Activated CD4-positive, alpha-beta T cell treated with anti-CD3 and anti-CD28 coated beads, Interleukin-2, amount 50 U/mL, for 1 hour (primary cell): Measurements from ENCODE around the gene FOXRED2.

ENCODE experiments used
- DNase-seq: peaks from one replicate; pipeline ENCODE4 v3.0.0-alpha.2; 2020

The FOXRED2 gene

DNA sequence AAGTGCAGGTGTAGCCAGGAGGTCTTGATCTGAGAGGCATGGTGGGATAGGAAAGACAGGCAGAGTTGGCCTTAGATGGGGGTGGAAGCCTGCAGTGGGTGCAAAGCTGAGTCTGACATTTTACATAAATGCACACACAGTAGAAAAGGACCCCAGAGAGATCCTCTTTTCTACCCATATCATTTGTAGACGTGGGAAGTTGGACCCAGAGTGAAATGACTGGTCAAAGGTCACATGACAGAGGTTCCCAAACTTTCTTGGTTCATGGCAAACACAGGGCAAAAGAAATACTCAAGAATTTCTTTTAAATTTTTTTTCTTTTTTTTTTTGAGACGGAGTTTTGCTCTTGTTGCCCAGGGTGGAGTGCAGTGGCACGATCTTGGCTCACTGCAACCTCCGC, 6.2 kb upstream of the FOXRED2 start:
- no peak for DNase-seq

DNA sequence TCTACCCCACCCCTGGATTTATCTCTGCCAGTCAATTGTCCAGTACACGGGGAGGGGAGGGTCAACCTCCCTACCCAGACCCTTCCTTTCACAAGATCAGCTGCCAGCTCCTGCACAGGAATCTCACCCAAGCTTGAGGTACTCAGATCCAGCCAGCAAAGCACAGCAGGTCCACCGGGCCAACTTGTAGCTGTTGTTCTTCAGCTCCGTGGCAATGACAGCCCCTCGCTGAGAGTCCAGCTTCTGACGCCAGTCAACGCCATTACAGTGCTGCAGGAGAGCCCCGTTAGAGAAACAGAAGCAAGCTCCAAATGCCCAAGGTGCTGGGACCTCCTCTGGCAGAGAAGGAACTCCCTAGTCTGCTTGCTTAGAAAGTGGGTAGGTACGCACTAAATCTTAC, 5.5 kb upstream of the FOXRED2 start:
- no peak for DNase-seq

DNA sequence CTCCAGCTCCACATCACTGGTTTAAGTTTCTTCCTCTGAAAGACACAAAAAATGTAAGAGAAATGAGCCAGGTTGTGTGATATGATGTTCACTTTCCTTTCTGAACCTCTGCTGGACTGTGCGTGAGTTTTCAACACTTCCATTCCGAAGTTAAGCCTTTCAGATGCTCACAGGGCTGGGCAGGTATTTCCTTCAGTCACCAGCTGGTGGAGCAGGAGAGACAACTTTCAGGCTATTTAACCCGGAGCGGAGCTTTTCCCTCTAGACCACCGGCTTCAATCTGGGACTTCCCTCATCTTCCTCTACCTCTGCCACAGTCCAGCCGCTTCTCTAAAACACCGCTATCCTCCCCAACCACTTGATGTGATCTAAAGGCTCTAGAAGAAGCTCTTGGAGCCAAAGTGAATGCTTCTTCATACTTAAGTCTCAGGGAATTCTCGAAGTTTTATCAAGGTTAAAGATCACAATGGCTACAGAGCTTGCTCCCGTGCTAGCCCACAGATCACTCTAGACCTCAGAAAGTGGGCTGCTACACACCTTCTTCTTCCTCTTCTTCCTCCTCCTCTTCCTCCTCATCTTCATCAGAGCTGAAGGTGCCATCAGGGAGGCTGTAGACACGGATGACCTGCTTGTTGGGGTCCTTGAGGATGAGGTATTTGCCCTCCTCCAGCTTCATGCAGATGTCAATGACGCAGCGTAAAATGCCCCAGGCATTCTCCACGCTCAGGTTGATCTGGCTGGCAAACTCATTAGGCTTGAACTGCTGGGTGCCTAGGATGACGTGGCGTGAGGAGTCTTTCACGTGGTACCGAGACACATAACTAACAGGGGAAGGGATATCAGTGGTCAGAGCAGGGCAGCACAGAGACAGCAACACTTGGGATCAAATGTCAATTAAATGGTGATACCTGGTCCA, 4.4 kb upstream of the FOXRED2 start:
- peak; percentile 31 for DNase-seq

DNA sequence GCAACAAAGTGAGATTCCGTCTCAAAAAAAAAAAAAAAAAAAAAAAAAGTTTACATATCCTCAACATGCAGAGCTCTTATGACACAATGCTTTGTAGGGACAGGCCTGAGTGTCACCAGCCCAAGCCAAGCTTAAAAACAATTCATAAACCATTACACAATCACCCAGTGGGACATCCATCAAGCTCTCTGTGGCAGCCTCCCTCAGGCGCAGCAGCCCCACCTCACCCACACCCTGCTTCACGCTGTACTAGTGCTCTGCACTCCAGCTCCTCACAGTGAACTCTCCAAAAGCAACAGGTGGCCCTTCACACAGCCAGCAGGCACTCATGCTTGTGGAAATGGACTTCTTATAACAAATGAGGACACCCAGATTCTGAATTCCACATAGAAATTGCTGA, 3.5 kb upstream of the FOXRED2 start:
- DNase-seq: no peak

DNA sequence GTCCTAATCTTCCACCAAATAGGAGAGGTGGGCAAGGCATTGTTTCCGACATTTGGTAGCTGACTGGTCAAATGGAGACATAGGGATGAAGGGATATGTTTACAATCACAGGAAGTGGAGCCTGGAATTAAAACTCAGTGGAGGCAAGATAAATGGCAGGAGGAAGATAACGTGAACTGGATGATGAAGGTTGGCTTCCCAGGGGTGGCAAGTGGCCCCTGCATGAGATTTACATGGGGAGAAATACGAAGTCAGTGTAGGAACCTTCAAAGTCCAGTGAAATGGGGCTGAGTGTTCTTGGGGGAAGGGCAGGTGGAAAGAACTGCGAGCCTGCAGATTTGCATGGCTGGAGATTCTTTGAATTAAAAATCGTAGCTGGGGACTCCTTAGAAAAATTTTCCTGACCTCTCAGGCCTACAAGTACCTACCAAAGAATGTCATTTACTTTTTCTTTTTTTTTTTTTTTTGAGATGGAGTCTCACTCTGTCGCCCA, 724 bp upstream of the FOXRED2 start:
- no peak for DNase-seq

DNA sequence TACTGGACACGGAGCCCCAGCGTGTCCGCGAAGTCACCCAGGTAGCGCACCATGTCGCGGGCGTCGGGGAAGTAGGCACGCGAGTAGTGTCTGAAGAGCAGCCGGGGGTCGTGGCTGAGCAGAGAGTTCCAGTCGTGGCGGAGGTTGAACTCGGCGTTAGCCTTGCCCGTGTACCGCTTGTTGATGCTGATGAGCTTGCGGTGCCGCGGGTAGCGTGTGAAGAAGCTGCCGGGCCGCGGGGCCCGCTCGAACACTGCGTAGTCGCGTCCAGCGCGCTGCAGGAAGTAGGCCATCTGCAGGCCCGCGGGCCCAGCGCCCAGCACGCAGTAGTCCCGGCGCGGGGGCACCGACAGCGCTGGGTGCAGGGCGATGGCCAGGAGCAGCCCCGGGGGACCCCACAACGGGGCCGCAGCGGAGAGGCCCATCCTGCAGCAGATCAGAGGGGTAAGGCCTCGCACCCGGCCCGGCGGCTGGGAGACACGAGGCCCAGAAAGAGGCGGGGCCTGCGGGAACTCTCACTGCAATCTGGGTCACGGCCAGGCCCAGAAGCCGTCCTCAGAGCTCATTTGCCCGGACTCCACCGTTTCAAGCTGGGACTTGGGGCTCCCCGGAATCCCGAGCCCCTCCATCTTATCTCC, 723 bp downstream of the FOXRED2 start:
- no peak for DNase-seq

DNA sequence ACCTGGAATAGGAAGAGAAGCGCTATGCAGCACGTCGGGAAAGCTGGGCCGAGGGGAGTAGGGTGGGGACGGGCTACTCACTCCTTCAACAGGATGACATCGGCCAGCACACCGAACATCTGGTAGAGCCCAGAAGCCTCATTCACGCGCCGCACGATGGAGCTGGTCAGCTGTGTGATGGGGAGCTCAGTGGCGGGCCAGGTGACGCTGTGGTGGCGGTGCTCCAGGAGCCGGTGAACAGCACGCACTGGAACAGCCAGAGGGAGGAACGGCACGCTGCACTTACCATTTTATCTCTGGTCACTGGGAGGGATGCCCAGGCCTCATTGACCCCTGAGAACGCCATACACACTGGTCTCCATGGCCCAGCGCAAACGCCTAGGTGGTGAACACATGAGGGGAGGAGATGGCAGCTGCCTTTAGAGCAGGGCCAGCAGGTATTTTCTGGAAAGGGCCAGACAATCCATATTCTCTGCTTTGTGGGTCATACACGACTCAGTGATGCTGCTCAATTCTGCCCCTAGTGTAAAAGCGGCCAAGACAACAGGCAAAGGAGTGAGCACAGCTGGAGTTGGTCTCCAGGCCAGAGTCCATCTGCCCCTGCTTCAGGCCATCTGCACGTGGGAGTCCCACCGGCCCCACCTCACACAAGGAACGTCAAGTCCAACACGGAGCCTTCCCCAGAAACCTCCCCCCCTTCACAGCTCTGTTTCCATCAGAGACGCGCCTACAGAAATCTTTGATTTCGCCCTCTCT, 8.8 kb downstream of the FOXRED2 start:
- no peak for DNase-seq

DNA sequence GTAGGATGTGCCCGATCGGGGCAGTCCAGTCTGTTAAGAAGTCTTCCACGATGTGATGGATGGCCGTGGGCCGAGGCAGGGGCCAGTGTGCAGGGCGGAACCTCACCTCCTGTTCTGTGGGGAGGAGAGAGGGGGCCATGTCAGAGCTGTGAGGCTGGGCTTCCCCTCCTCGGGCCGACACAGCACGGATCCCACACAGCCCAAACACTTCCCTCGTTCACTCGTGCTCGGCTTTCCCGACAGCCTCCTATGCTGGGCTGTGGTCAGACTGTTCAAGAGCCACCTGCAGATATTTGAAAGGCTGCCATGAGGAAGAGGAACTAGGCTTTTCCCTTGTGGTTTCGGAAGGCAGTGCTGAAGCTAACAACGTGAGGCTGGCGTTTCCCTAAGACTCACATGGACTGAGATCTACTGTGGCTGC, 13.1 kb downstream of the FOXRED2 start:
- DNase-seq: no peak

DNA sequence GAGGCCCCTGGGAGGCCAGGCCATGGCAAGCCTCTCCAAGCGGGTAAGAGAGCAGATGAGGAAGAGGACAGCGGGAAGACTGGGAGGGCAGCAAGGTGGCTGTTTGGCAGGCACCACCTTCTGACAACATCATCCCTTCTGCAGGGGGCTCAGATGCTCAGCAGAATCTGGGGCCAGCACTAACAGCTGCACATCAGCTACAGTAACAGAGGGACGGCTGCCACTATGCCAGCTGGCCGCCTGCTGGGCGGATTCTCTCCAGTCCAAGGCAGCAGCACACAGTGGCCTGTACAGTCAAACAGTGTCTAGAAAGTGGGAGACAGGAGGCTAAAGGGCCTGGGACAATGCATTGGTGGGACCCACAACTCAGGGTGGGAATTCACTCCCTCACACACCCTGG, 14.7 kb downstream of the FOXRED2 start:
- no peak for DNase-seq

DNA sequence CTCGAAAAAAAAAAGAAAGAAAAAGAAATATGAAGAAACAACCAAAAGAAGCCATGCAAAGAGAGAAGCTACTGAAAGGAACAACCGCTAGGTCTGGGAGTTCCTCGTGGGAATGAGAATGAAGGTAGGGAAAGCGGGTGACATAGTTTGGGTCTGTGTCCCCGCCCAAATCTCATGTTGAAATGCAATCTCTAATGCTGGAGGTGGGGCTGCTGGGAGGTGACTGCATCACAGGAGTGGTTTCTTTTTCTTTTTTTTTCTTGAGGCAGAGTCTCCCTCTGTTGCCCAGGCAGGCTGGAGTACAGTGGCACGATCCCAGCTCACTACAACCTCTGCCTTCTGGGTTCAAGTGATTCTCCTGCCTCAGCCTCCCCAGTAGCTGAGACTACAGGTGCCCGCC, 15.7 kb downstream of the FOXRED2 start:
- no peak for DNase-seq

DNA sequence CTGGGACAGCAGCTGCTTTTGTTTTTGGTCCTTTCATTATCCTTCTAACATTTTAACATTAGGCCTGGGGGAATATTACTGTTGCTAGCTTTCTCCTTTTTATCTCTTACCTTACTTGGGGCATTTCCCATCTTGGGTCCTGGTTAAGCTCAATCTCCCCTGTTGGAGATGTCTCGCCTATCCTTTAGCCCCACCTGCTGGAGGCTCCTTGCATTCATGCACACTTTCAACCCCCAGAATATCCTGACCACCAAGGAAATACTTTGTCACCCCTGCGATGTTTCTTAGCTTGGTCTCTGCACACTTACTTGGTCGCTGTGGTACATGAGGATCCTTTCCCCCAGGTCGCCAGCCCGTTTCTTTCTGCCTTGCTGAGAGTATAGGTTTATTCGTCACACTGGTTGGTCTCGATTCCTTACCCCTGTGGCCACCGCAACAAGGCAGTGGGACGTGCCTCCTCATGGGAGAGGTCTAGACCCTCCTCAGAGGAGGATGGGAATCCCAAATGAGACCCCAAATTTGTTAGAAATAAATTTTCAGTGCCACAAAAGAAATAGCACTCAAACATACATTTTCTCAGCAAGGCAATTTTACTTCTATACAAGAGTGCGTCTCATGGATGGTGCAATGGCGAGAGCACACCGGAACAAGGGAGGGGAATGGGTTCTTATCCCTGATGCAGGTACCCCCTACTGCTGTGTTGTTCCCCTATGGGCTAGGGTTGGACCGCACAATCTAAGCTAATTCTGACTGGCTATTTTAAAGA, 20.0 kb downstream of the FOXRED2 start:
- peak; percentile 67 for DNase-seq

DNA sequence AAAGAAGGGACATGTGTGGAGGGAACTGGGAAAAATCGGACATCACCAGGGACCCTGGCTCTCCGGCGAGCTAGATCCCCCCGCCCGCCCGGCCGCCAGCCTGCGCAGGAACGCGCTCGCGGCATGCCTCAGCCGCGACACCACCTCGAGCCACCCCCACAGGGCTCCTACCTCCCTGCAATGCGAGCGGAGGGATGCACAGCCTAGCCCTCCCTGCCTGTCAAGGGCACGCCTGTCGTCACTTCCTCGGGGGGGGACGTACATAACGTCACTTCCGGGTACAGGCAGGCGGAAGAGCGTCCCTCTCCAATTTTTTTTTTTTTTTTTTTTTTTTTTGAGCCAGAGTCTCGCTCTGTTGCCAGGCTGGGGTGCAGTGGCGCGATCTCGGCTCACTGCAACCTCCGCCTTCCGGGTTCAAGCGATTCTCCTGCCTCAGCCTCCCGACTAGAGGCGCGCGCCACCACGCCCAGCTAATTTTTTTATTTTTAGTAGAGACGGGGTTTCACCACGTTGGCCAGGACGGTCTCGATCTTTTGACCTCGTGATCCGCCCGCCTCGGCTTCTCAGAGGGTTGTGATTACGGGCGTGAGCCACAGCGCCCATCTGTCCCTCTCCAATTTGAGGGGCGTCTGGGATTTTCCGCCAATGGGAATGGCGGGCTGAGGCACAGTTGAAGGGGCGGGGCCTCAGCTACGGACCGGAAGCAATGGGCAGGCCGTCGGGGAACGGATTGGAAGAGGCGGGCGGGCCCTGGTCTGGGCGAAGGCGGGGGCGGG, 25.3 kb downstream of the FOXRED2 start, which contains the start of gene TXN2:
Gene TXN2, minus strand, starts transcription at position 248 of the 776 bp plus-strand sequence. CDS start 803 bp downstream, outside the sequence.
- peak; percentile 96 for DNase-seq

DNA sequence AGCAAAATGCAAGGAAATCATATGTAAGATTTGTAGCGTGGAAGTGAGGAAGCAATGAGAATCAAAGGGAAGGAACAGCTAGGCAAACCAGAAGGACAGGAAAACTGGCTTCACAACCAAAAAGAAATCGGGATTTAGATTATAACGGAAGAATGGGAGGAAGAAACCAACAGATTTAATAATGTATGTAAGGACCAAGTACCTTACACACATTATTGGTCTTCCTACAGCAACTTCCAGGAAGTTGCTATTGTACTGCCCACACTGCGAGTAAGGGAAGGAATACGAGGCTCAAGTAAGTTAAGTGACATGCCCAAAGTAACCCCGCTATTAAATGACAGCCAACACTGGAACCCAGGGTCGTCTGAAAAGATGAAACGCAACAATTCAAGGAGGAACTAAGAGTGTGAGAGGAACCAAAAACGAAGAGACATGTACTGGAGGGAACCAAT, 25.9 kb downstream of the FOXRED2 start:
- DNase-seq: no peak

DNA sequence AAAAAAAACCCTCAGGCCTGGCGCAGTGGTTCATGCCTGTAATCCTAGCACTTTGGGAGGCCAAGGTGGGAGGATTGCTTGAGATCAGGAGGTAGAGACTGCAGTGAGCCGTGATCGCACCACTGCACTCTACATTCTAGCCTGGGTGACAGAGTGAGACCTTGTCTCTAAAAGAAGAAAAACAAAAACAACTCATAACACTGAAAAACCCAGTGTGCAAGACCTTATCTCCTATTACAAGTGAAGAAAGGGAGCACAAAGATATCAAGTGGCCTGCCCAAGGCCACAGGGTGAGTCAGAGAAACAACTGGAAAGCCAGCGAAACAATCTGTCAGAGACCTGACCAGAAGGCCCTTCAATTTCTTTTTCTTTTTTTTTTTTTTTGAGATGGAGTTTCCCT, 27.9 kb downstream of the FOXRED2 start:
- no peak for DNase-seq

DNA sequence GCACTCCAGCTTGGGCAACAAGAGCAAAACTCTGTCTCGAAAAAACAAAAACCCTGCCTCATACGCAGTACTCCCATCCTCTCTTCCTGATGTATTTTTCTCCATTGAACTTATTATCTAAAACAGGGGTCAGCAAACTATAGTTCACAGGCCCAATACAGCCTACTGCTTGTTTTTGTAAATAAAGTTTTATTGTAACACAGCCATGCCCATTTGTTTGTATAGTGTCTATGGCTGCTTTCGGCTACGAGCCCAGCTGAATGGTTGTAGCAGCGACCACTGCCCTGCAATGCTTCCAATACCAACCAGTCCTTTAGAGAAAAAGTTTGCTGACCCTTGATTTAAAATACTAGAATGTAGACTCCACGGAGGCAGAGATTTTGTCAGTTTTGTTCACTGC, 31.5 kb downstream of the FOXRED2 start:
- no peak for DNase-seq

DNA sequence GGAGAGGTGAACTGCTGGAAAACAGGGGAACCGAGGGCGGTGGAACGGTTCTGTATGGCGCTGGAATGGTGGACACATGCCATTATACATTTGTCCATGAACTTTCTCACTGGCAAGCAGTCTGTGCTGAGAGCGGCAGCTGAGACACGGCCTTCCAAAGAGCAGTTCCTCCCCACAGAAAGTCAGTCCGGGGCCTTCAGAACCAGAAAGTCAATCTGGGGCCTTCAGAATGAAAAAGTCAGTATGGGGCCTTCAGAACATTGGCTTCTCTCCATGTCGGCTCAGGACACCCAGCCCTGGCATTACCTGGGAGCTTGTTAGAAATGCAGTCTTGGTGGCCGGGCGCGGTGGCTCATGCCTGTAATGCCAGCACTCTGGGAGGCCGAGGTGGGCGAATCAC, 34.2 kb downstream of the FOXRED2 start:
- DNase-seq: no peak

DNA sequence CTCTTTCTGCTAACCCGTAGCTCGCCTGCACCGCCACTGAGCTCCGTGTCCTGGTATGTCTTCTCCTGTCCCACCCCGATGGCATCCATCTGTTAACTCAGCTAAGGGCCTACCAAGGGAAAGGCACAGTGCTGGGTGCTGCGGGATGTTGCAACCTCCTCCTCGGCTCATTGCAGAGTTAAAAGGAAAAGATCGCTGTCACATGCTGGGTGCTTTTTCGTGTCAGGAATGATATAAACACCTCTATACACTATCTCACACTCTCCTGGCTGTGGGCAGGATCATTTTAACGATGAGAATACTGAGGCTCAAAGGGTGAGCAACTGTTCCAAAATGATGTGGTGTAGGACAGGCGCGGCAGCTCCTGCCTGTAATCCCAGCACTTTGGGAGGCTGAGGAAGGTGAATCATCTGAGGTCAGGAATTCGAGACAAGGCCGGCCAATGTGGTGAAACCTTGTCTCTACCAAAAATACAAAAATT, 35.5 kb downstream of the FOXRED2 start:
- no peak for DNase-seq

DNA sequence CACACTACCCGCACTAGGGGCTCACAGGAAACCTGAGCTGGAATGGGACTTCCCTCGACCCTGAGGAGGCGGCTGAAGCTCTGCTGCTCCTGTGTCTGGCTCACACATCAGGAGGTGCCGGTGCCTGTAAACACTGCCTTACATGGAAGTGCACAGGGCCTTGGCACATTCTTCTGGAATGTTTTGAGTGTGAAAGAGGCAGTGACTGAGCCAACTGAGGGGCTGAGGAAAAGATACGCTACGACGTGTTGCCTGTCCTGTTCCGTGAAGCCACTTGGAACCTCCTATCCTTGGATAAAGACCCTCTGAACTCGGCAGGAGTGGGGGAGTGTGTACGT, 35.9 kb downstream of the FOXRED2 start:
- DNase-seq: no peak

DNA sequence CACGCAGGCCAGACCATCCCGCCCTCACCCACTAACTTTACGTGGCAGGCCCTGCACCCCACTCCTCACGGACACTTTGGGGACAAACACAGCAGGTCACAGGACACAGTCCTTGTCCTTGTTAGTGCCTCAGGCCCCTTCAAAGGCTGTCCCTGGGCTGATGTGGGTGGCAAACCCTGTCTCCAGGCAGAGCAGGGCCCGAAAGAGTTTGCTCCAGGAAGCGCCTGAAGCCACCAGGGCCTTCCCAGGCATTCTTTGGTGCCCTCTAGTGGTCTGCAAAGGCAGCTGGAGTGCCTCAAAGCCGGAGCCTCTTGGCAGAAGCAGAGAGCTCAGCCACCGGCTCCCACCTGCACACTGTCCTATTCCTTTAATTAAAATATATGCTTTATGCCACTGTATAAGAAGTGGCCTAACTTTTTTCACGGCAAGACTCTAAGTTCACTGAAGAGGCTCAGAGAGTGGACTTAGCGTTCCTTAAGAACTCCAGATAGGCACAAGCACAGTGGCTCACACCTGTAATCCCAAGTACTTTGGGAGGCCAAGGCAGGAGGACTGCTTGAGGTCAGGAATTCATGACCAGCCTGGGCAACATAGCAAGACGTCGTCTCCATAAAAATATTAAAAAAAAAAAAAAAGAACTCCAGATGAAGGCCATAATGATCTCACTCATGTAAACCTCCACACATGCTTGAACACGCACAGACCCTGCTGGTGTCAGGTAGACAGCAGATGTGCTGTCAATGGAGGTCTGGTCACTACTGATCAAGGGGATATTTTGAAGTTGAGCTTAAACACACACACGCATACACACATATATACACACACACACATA, 36.5 kb downstream of the FOXRED2 start:
- peak; percentile 78 for DNase-seq

DNA sequence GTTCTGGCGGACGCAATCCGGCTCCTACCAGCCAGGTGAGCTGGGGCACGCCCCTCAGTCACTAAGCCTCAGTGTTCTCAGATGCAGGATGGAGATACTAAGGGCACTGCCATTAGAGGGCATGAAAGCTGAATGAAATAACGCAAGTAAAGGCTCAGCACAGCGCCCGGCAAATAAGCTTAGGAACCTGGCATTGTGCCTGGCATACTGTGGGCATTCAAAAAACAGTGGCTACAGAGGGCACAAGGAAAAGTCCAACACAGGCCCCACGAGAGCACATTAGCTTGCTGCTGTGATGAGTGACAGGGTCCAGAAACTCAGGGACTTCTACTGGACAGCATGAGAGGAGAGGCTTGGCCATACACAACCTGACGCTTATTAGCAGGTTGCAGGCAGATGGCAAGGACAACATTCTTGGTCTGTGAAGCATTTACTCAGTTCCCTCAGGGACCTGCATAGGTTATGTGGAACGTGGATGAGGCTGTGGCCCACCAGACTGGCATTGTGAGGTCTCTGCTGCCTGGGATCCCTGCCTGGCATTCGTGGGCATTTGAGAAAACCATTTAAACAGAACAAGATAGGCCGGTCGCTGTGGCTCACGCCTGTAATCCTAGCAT, 37.6 kb downstream of the FOXRED2 start:
- no peak for DNase-seq
